Measurements from ENCODE around the gene ERG28.
"Not testable (repeated sequence)": the region's sequence is repeated elsewhere in the genome, so short reads cannot be mapped to it uniquely, and the experiment has no call there.

The ERG28 gene

DNA sequence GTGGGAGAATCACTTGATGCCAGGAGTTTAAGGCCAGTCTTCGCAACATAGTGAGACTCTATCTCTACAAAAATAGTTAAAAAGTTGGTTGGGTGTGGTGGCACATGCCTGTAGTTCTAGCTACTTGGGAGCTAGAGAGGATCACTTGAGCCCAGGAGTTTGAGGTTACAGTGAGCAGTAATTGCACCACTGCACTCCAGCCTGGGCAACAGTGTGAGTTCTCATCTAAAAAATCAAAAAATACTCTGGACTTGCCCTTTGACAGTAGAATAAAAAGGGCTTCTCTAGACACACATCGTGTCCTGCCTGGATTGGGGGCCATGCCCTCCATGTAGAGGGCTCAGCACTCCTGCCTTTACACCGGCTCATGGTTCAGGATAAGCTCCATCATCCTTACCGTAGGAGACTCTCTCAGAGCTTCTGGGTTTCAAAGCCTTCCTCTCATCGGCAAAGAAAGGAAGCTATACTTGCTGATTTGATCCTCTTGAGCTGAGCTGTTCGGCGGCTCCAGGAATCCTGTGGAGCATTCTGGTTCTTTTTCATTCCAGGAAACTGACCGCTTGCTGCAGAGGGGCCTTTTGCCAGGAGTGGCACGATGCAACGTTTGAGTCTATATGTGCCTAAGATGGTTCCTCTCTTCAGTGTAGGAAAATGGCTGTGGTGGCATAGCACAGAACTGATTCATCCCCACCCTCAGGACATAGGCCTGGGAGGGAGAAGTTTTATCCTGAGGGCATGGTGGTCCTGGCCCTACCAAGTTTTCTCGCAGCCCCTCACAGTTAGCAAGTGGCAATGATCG, 52.6 kb downstream of the ERG28 start:
- H3K4me3 ChIP-seq (replicated peaks in 1 of 2; ENCODE audit: low read depth in 2 of 2, low read length in 2 of 2), result no peak overlapping the region

DNA sequence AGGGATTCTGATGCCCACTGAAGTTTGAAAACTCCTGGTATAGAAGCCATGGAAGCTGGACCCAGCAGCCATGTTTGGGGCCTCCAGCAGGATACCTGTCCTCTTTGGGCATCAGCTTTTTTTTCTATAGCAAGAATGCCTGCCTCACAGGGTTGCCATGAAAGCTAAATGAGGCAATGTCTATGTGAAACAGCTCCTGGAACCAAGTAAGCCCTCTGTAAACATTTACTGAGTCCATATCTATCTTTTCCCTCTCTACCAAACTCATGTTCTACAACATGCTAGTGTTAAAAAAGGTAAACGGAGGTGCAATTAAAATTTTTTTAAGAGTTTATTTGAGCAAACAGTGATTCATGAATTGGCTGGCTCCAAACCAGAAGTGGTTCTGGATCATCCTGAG, 53.6 kb downstream of the ERG28 start:
- no peak overlapping the region for H3K4me3 ChIP-seq (replicated peaks in 1 of 2; ENCODE audit: low read depth in 2 of 2, low read length in 2 of 2)
- no peak for DNase-seq (ENCODE audit: low read depth in 2 of 2)
- TF ChIP-seq, protein P1, sequence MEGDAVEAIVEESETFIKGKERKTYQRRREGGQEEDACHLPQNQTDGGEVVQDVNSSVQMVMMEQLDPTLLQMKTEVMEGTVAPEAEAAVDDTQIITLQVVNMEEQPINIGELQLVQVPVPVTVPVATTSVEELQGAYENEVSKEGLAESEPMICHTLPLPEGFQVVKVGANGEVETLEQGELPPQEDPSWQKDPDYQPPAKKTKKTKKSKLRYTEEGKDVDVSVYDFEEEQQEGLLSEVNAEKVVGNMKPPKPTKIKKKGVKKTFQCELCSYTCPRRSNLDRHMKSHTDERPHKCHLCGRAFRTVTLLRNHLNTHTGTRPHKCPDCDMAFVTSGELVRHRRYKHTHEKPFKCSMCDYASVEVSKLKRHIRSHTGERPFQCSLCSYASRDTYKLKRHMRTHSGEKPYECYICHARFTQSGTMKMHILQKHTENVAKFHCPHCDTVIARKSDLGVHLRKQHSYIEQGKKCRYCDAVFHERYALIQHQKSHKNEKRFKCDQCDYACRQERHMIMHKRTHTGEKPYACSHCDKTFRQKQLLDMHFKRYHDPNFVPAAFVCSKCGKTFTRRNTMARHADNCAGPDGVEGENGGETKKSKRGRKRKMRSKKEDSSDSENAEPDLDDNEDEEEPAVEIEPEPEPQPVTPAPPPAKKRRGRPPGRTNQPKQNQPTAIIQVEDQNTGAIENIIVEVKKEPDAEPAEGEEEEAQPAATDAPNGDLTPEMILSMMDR (IDR thresholded peaks at IDR 0.05; ENCODE audit: low read depth, low read length), result no peak

More for the DNA sequence above, 52.6 kb downstream of the ERG28 start:
- TF ChIP-seq, protein P1 (IDR thresholded peaks at IDR 0.05; ENCODE audit: low read depth, low read length), result no peak
- no peak for DNase-seq (ENCODE audit: low read depth in 2 of 2)

DNA sequence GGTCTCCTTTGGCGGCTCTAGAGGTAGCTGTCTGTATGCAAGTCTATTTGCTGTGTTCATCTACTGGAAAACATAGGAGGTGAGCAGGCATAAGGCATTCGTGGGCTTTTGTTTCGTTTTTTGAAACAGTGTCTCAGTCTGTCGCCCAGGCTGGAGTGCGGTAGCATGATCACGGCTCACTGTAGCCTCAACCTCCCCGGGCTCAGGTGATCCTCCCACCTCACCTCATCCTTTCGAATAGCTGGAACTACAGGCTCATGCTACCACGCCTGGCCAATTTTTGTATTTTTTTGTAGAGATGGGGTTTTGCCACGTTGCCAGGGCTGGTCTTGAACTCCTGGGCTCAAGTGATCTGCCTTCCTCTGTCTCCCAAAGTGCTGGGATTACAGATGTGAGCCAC, 54.8 kb downstream of the ERG28 start:
- TF ChIP-seq, protein P1 (IDR thresholded peaks at IDR 0.05; ENCODE audit: low read depth, low read length), result no peak
- no peak for DNase-seq (ENCODE audit: low read depth in 2 of 2)
- H3K4me3 ChIP-seq (replicated peaks in 1 of 2; ENCODE audit: low read depth in 2 of 2, low read length in 2 of 2), result peak overlapping the region in 1 of 2 donors; percentile 26

DNA sequence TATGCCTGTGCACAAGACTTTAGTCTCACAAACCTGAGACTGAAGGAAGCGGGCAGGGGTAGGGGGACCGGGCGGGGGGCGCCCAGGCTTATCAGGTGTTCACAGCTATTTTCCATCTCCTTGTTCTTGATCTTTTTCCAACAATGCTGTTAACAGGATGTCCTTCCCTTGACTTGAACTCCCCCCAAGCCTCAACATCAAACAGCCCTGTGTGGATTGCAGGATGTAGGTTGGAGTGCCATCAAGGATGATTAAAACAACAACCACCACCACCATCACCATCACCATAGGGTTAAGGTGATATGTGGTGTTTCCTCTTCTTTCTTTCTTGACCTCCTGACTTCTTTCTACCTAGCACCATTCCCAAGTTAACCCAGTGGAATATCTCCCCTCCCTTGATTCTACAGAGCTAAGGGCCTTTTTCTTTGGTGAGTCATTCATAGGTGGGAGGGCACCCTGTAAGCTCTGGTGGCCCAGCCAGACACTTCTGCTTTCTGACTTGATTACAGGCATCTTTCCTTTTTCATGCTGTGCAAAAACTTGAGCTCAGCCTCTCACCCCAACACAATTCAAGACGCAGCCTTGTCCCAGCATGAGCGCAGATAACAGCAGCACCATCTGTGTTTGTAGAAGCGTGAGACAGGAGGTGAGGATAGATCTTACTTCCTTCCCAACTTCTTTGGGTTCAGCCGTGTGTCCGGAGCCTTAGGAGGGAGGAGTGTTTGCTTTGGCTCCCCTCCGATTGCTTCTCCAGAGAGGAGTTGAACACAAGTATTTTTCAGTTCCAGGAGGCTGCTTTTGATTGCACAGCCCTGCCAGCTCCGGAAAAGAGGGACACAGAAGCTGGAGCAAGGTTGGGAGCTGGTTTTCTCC, 55.5 kb downstream of the ERG28 start:
- peak; percentile 56 to 76 for DNase-seq (ENCODE audit: low read depth in 2 of 2)
- peak overlapping the region in 1 of 2 donors; percentile 26 for H3K4me3 ChIP-seq (replicated peaks in 1 of 2; ENCODE audit: low read depth in 2 of 2, low read length in 2 of 2)
- TF ChIP-seq, protein P1 (IDR thresholded peaks at IDR 0.05; ENCODE audit: low read depth, low read length), result no peak

DNA sequence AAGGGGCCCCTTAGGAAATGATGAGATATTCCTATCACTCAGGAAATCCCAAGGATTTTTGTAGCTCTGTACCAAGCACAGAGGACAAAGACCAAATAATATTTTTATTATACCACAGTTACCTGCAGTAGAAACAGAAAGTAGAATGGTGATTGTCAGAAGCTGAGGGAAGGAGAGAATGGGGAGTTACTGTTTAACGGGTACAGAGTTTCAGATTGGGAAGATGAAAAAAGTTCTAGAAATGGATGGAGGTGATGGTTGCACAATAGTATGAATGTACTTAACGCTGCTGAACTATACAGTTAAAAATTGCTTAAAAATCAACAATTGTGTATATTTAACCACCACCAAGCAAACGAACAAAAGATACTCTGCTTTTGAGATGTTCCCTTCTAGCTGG, 58.2 kb downstream of the ERG28 start:
- DNase-seq (ENCODE audit: low read depth in 2 of 2), result no peak
- H3K4me3 ChIP-seq (replicated peaks in 1 of 2; ENCODE audit: low read depth in 2 of 2, low read length in 2 of 2), result no peak overlapping the region
- TF ChIP-seq, protein P1 (IDR thresholded peaks at IDR 0.05; ENCODE audit: low read depth, low read length), result no peak

DNA sequence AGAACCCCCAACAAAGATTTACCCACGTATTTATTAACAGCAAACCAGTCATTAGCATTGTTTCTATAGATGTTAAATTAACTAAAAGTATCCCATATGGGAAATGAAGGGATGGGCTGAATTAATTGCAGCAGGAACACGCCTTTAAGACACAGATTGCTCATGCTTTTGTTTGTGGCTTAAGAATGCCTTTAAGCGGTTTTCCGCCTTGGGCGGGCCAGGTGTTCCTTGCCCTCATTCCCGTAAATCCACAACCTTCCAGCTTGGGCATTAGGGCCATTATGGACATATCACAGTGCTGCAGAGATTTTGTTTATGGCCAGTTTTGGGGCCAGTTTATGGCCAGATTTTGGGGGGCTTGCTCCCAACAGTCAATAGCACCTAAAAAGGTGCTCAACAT, 59.6 kb downstream of the ERG28 start:
- not testable (repeated sequence) for H3K4me3 ChIP-seq (replicated peaks in 1 of 2; ENCODE audit: low read depth in 2 of 2, low read length in 2 of 2); DNase-seq (ENCODE audit: low read depth in 2 of 2)

DNA sequence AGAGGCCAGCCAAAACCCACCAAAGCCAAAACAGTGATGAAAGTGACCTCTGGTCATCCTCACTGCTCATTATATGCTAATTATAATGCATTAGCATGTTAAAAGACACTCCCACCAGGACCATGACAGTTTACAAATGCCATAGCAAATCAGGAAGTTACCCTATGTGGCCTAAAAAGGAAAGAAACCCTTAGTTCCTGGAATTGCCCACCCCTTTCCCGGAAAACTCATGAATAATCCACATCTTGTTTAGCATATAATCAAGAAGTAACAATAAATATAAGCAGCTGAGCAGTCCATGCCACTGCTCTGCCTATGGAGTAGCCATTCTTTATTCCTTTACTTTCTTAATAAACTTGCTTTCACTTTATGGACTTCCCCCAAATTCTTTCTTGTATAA, 60.6 kb downstream of the ERG28 start:
- H3K4me3 ChIP-seq (replicated peaks in 1 of 2; ENCODE audit: low read depth in 2 of 2, low read length in 2 of 2); DNase-seq (ENCODE audit: low read depth in 2 of 2): not testable (repeated sequence)
